ENCODE measurements around the gene POLR2F.

The POLR2F gene

DNA sequence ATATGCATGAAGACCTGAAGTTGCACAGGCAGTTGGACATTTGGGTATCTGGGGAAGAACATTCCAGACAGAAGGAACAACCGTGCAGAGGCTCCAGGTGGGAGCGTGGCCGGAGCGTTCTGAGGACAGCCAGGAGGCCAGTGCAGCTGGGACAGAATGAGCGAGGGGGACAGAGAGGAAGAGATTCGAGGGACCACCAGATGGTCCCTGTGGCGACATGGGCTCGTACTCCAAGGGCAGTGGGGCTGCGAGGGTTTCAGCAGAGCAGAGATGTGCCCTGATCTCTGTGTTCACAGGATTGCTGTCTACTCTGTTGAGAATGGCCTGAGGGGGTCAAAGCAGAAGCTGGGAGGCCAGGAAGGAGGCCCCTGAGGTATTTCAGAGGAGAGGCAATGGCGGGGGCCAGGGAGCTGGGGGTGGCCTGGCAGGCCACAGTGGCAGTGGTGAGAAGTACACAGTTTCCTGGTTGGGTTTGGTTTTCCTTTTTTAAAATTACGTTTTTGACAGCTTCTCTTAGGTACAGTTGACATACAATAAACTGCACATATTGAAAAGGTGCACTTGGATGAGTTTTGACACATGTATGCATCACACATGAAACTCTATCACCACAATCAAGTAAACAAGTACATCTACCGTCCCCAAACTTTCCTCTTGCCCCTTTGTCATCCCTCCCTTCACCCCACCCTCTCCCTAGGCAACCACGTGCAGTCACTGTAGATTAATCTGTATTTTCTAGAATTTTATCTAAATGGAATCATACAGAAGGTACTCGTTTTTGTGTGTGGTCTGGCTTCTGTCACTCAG, 55.7 kb downstream of the POLR2F start:
- DNase-seq, result no peak

DNA sequence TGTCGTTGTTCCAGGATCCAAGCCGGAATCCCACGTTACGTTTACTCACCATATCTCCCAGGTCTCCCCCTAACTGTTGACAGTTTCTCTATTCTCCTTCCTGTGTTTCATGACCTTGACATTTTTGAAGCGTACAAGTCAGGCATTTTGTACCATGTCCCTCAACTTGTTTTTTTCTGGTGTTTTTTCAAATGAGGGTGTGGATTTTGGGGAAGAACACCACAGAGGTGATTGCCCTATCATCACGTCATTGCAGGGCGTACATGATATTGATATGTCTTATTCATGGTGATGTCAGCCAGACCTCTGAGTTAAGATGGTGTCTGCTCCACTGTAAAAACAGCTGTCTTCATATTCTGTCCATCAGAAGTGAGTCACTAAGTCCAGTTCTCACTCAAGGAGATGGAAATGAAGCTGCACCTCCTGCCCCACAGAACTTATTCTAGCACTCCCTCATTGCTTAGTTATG, 59.1 kb downstream of the POLR2F start:
- no peak for DNase-seq

DNA sequence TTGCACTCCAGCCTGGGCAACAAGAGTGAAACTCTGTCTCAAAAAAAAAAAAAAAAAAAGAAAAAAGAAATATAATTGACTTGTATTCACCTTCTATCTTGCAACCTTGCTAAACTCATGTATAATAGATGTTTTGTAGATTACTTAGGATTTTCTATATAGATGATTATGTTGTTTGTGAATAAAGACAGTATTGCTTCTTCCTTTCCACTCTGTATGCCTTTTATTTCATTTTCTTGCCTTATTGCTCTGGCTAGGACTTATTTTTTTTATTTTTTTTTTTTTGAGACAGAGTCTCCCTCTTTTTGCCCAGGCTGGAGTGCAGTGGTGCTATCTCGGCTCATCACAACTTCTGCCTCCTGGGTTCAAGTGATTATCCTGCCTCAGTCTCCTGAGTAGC, 60.6 kb downstream of the POLR2F start:
- no peak for DNase-seq

DNA sequence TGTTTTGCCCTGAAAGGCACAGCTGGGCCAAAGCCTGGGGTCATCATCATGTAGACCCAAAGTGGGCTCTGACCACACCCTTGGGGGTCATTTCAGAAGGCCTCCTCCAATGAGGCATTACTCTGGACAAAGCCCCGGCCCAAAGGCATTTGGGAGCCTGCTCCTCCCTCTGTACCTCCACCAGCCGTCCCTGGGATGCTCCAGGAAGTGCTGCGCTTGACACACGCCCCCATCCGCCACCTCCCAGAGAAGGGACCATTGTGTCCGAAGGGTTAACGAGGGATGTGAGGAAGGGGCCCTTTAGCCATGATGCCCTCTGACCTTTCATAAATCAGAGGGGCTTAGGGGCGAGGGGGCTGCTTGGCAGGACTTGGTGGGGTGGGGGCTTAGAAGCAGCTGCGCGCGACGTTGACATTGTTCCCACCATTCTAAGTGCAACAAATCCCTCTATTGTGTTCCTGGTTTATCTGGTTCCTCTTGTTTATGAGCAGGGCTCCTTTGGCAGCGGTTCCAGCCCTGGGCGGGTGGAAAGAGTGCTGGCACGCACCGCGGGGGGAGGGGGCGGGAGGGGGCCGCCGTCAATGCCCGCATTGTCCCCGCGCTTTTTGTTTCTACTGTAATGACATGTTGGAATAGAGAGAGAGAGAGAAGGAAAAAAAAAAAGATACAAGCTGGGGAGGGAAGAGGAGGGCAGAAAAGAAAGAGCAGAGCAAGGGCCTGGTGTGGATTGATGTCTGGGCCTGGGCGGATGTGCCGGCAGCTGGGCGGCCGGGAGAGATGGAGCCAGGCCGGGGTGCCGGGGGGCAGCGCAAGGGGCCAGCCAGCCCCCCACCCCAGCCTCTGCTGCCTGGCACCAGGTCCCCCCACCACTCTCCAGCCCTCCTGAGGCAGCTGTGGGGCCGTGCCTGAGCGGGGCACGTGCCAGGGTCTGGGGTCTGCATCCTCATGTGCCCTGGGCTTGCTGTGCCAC, 63.0 kb downstream of the POLR2F start:
- DNase-seq, result no peak

DNA sequence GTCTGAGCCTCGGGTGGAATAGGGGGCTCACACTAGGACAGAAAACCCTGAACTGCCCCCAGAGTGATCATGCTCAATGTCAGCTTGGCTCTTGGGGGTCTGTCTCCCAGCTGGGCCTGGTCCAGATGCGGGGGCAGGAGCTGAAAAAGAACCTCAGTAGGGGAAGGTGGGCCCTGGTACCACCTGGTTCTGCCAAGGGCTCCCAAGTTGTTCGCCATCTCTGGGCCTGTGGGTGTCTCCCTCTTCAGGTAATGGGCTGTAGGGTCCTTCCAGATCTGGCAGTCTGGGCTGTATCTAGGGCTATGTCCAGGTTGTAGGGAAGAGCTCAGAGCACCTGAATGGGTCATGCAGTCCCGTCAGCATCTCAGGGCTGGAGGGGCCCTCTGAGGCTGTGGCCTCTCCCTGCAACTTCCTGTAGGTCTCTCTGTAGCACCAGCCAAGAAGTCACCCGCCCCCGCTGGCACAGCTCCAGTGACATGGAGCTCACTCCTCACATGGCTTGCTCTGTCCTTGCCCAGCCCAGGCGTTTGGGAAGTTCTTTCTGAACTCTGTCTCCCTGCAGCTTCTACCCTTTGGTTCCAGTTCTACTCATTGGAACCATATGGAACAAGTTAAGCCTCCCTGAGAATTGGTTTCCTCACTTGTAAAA, 63.9 kb downstream of the POLR2F start:
- DNase-seq, result no peak

DNA sequence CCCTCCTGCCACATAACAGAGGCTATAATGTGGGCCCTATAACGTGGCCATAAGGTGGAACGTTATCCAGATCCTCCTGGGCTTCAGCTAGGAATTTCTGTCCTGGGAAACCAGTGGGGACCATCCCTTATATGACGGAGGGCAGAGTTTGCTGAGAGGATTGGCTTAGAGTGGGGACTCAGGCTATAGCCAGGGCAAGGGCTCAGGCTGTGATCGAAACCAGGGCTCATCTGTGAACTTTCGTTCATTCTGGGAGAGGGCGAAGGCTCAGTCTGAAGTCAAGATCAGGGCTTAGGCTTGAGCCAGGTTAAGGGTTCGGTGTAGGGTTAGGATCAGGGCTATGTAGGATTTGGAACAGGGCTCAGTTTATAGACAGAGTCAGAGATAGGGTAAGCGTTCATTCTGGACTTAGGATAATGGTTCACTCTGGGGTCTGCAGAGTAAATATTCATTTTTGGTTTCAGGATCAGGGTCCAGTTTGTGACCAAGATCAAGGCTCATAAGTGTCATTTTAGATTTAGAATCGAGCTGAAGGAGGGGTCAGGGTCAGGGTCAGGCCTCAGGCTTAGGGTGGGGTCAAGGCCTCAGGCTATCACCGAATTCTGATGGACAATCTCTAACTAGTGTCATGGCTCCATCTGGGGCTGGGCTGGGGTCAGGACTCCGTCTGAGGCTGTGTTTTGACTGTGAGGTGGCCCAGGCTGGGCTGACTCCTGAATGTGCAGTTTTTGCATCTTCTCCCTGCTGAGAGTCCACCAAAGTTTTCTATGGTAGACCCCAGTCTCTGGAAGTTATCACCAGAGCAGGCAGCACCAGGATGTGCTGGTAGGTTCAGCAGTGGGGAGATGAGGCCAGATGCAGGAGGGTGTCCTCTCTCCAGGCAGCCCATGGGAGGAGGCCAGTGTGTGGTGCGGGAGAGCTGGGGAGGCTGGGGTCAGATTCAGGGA, 64.7 kb downstream of the POLR2F start:
- no peak for DNase-seq

All from NCI-H1930 (cell line).